GM23338 (cell line): ENCODE data around the gene KIF3B. TPM values are rescaled to one million over a fixed set of nuclear protein-coding genes. Genes with fewer than 3 reads are reported as not detected.
A peak's percentile ranks its signal among the peaks of the same experiment; 100 is the strongest.

Experiments used
- ATAC-seq: fragments of 200-7000 bp; cut with Tn5 transposase; 3 replicates; pipeline ENCODE4 v1.9.1; 2020
- DNase-seq: peaks from one replicate; pipeline ENCODE4 v3.0.0-alpha.2; 2015; ENCODE audit warnings: low spot score
- H2AFZ ChIP-seq: fragments of 200-600 bp; sonication (generic); 2 replicates; pipeline ENCODE4 v1.8.0; 2016; ENCODE audit warnings: antibody characterized with exemption, mild to moderate bottlenecking, moderate library complexity
- H3F3A ChIP-seq: fragments of 200-600 bp; sonication (generic); replicated peaks from 2 replicates; pipeline ENCODE4 v1.8.0; 2017; ENCODE audit warnings: antibody characterized with exemption, mixed run types, low read depth
- H3K27ac ChIP-seq: fragments of 200-600 bp; sonication (generic); 2 replicates; pipeline ENCODE4 v1.6.1; 2016; ENCODE audit warnings: low read depth
- H3K27me3 ChIP-seq: fragments of 200-600 bp; sonication (generic); 2 replicates; pipeline ENCODE4 v1.8.0; 2016; ENCODE audit warnings: mild to moderate bottlenecking, mixed run types, moderate library complexity; ENCODE audit not compliant: insufficient read depth
- H3K36me3 ChIP-seq: fragments of 200-600 bp; sonication (generic); 2 replicates; pipeline ENCODE4 v1.8.0; 2016; ENCODE audit warnings: mild to moderate bottlenecking; ENCODE audit not compliant: insufficient read depth
- H3K4me1 ChIP-seq: fragments of 200-600 bp; sonication (generic); 2 replicates; pipeline ENCODE4 v1.8.0; 2016; ENCODE audit warnings: mild to moderate bottlenecking, moderate library complexity; ENCODE audit not compliant: insufficient read depth
- H3K4me2 ChIP-seq: fragments of 200-600 bp; sonication (generic); 2 replicates; pipeline ENCODE4 v1.7.1; 2017; ENCODE audit warnings: mixed run types
- H3K4me3 ChIP-seq: fragments of 200-600 bp; sonication (generic); 2 replicates; pipeline ENCODE4 v1.6.1; 2016; ENCODE audit warnings: mixed run types
- H3K79me2 ChIP-seq: fragments of 200-600 bp; sonication (generic); replicated peaks from 2 replicates; pipeline ENCODE4 v1.8.0; 2017; ENCODE audit warnings: mild to moderate bottlenecking; ENCODE audit not compliant: insufficient read depth
- H3K9me2 ChIP-seq: fragments of 200-600 bp; sonication (generic); 2 replicates; pipeline ENCODE4 v1.8.0; 2017; ENCODE audit not compliant: insufficient read depth
- H4K20me1 ChIP-seq: fragments of 200-600 bp; sonication (generic); replicated peaks from 2 replicates; pipeline ENCODE4 v1.8.0; 2017; ENCODE audit warnings: mild to moderate bottlenecking; ENCODE audit not compliant: insufficient read depth
- H3K27ac Mint-ChIP-seq: 2 replicates; pipeline ENCODE4 v1.8.0; 2020; ENCODE audit warnings: inconsistent platforms, mild to moderate bottlenecking, moderate library complexity, mixed read lengths
- H3K27me3 Mint-ChIP-seq: 3 replicates; pipeline ENCODE4 v1.8.0; 2022; ENCODE audit warnings: low read depth, mild to moderate bottlenecking, moderate library complexity, mixed read lengths, inconsistent platforms; ENCODE audit not compliant: insufficient read depth, poor library complexity
- H3K36me3 Mint-ChIP-seq: 3 replicates; pipeline ENCODE4 v1.8.0; 2021; ENCODE audit warnings: low read depth, mild to moderate bottlenecking, inconsistent platforms, moderate library complexity, mixed read lengths
- H3K4me1 Mint-ChIP-seq: 3 replicates; pipeline ENCODE4 v1.8.0; 2020; ENCODE audit warnings: mild to moderate bottlenecking, inconsistent platforms, mixed read lengths
- H3K4me3 Mint-ChIP-seq: 3 replicates; pipeline ENCODE4 v1.8.0; 2021; ENCODE audit warnings: moderate library complexity, mild to moderate bottlenecking, inconsistent platforms, mixed read lengths
- H3K9me3 Mint-ChIP-seq: 3 replicates; pipeline ENCODE4 v1.8.0; 2020; ENCODE audit warnings: moderate library complexity, mild to moderate bottlenecking, inconsistent platforms, mixed read lengths
- CREB1 ChIP-seq: fragments of 250-450 bp; sonication (Bioruptor Pico); IDR thresholded peaks from 2 replicates; pipeline ENCODE4 v1.5.0; 2020; ENCODE audit warnings: low read depth, mild to moderate bottlenecking, moderate library complexity
- CTCF ChIP-seq, 2 experiments: fragments of 200-600 bp in 1 of 2; sonication (generic) in 1 of 2; conservative IDR thresholded peaks; 2 replicates each; pipeline versions ENCODE4 v1.5.1 to v1.6.1; 2016 to 2017; ENCODE audit warnings: antibody characterized with exemption in 2 of 2, low read depth in 2 of 2, mild to moderate bottlenecking in 2 of 2, moderate library complexity in 1 of 2
- ETS1 ChIP-seq: IDR thresholded peaks from 2 replicates; pipeline ENCODE4 v1.6.1; 2016; ENCODE audit warnings: antibody characterized with exemption
- EZH2 ChIP-seq: fragments of 200-600 bp; sonication (generic); IDR thresholded peaks from one replicate; pipeline ENCODE4 v1.8.0; 2017; ENCODE audit warnings: antibody characterized with exemption, mild to moderate bottlenecking, low read depth; ENCODE audit not compliant: unreplicated experiment
- EZH2phosphoT487 ChIP-seq: fragments of 200-600 bp; sonication (generic); IDR thresholded peaks from one replicate; pipeline ENCODE4 v1.8.1; 2018; ENCODE audit warnings: antibody characterized with exemption; ENCODE audit not compliant: unreplicated experiment
- JUNB ChIP-seq: IDR thresholded peaks from one replicate; pipeline ENCODE4 v1.6.1; 2016; ENCODE audit warnings: antibody characterized with exemption; ENCODE audit not compliant: unreplicated experiment
- NANOG ChIP-seq: IDR thresholded peaks from 2 replicates; pipeline ENCODE4 v1.6.1; 2016; ENCODE audit warnings: antibody characterized with exemption, borderline replicate concordance
- POLR2AphosphoS5 ChIP-seq: IDR thresholded peaks from 2 replicates; pipeline ENCODE4 v1.6.1; 2016; ENCODE audit warnings: antibody characterized with exemption, low read depth
- REST ChIP-seq: IDR thresholded peaks from one replicate; pipeline ENCODE4 v1.6.1; 2018; ENCODE audit warnings: antibody characterized with exemption; ENCODE audit not compliant: unreplicated experiment
- STAT1 ChIP-seq: IDR thresholded peaks from one replicate; pipeline ENCODE4 v1.6.1; 2016; ENCODE audit warnings: antibody characterized with exemption; ENCODE audit not compliant: unreplicated experiment
- ZNF114 ChIP-seq: fragments of 250-450 bp; sonication (Bioruptor Pico); IDR thresholded peaks from 2 replicates; pipeline ENCODE4 v1.5.0; 2020; ENCODE audit warnings: mild to moderate bottlenecking, moderate library complexity
- ZNF331 ChIP-seq: fragments of 250-450 bp; sonication (Bioruptor Pico); IDR thresholded peaks from 2 replicates; pipeline ENCODE4 v1.5.0; 2020; ENCODE audit warnings: low read depth, mild to moderate bottlenecking, moderate library complexity
- ZNF462 ChIP-seq: fragments of 250-450 bp; sonication (Bioruptor Pico); IDR thresholded peaks from 2 replicates; pipeline ENCODE4 v1.5.0; 2020; ENCODE audit warnings: mild to moderate bottlenecking, moderate library complexity
- polyA plus RNA-seq: library from polyadenylated mRNA; unstranded; fragments of >200 nt; fragmentation: Nextera tagmentation; extraction: Ambion mirVana; gene quantifications from 2 replicates; pipeline ENCODE4 v1.2.1, GENCODE V29; 2016
- total RNA-seq: library from RNA; depleted of rRNA; stranded (reverse); fragments of >200 nt; shearing (Covaris generic); gene quantifications from 2 replicates; pipeline ENCODE4 v1.2.3, GENCODE V29; 2014

KIF3B gene
- total and polyA plus RNA-seq, 2 experiments from 2014 or later: 6.1 to 22.8 TPM

GRCh38 chr20:32227744-32228688 is 49.4 kb upstream of the KIF3B start:
- no peaks in the 10 kb centered on the region for H3K27me3 Mint-ChIP-seq
- ATAC-seq (no peak), DNase-seq (no peak)
- Histone ChIP-seq H3K27ac (0 out of 2 replicates have a peak overlapping the region, but pooled peaks have one; percentile 32), H3K79me2 (0 out of 2 replicates have a peak, but pooled peaks cover 3% of the 10 kb centered on the region), H3K4me3 (no peak overlapping the region), H3K4me1 (no peaks in the 10 kb centered on the region), H3K36me3 (peaks cover 48% of the 10 kb centered on the region), H3K4me2 (no peak overlapping the region), H4K20me1 (peaks cover 26% of the 10 kb centered on the region), H2AFZ (no peak overlapping the region), H3F3A (0 out of 2 replicates have a peak, but pooled peaks cover 4% of the 10 kb centered on the region), H3K27me3 (no peaks in the 10 kb centered on the region), H3K9me2 (no peaks in the 10 kb centered on the region)
- H3K36me3 Mint-ChIP-seq: peaks cover 46% of the 10 kb centered on the region
- no peak overlapping the region for H3K4me3 Mint-ChIP-seq
- TF ChIP-seq CREB1 (CRISPR knock-in tag) (no peak), ZNF462 (CRISPR knock-in tag) (no peak), REST (no peak), JUNB (no peak), EZH2 (no peak), ZNF331 (CRISPR knock-in tag) (no peak), NANOG (no peak), ZNF114 (CRISPR knock-in tag) (no peak), EZH2phosphoT487 (no peak), CTCF (conservative IDR thresholded peaks at IDR 0.05; ENCODE audit: low read depth in 2 of 2) (no peak), STAT1 (no peak), ETS1 (no peak), POLR2AphosphoS5 (no peak)
- H3K9me3 Mint-ChIP-seq: no peaks in the 10 kb centered on the region
- H3K4me1 Mint-ChIP-seq: no peaks in the 10 kb centered on the region
- H3K27ac Mint-ChIP-seq: 0 out of 2 replicates have a peak overlapping the region, but pooled peaks have one; percentile 41
